Testis (tissue), 2 donors: Measurements from ENCODE around the gene GDF9.

Source experiments
- CTCF ChIP-seq, 3 experiments: fragments of 450-650 bp in 2 of 3; fragments of 200-600 bp in 1 of 3; sonication (generic) in 1 of 3; IDR thresholded peaks; one replicate each; pipeline ENCODE4 v1.5.1; 2016 to 2019; ENCODE audit warnings: antibody characterized with exemption in 3 of 3, mild to moderate bottlenecking in 2 of 3, moderate library complexity in 1 of 3
- POLR2A ChIP-seq: fragments of 450-650 bp; IDR thresholded peaks from one replicate; pipeline ENCODE4 v1.6.1; 2017; ENCODE audit warnings: antibody characterized with exemption, mild to moderate bottlenecking, moderate library complexity

DNA sequence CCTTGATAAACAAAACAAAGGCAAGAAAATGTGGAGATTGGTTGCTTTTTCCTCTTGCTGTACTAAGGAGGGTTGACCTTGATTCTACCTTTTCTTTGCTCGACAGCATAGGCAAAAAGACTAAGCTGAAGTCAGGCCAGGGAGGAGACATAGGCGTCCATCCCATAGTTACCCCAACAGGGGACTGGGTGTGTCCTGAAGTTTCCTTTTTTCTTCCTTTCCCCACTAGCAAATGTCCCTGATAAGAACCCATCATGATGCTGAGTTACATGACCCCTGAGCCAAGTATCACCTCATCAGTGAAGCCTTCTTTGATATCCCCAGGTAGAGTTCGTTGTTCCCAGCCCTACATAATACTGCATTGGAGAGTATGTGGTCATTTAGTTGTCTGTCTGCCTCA lies 26.0 kb downstream of the GDF9 start:
- no peak for TF ChIP-seq CTCF (IDR thresholded peaks at IDR 0.05)
- TF ChIP-seq POLR2A = no peak
